Endothelial cell of umbilical vein (primary cell): Measurements from ENCODE around the gene CHST3. TPM values are rescaled to one million over a fixed set of nuclear protein-coding genes. Genes with fewer than 3 reads are reported as not detected.

Experiments used
- BruUV-seq: library from RNA; stranded (reverse); fragments of 400-500 nt; replicated peaks from 2 replicates; lab custom pipeline; 2021; lab: Mats Ljungman, UMichigan
- CTCF ChIA-PET: fragments of 300-600, 350-600 bp; sonication (Branson Sonifier 250); formaldehyde crosslinking; loops from one replicate; lab custom pipeline; 2021; ENCODE audit warnings: antibody characterized with exemption, inconsistent platforms; lab: Charles Lee
- POLR2A ChIA-PET: fragments of 300-600, 350-600 bp; sonication (Branson Sonifier 250); formaldehyde crosslinking; loops from one replicate; lab custom pipeline; 2021; ENCODE audit warnings: antibody characterized with exemption, inconsistent platforms; lab: Charles Lee
- DNase-seq: peaks from one replicate; pipeline ENCODE4 v3.0.0-alpha.2; 2011; ENCODE audit warnings: low read depth, low spot score
- FAIRE-seq: peaks from 2 replicates; lab custom pipeline; 2011; peaks lifted over from hg19 to GRCh38; lab: Jason Lieb, UNC
- H2AFZ ChIP-seq: 2 replicates; pipeline ENCODE4 v1.6.0; 2012; ENCODE audit warnings: low read depth, low read length, control low read depth, inconsistent platforms
- H3K27ac ChIP-seq: 2 replicates; pipeline ENCODE4 v1.5.1; 2011; ENCODE audit warnings: low read depth, mild to moderate bottlenecking, control low read depth, low read length, moderate library complexity; ENCODE audit not compliant: insufficient read depth
- H3K27me3 ChIP-seq, 2 experiments: 2 replicates each; pipeline versions ENCODE4 v1.6.0 to v1.6.1; 2011; ENCODE audit warnings: low read length in 2 of 2, mixed read lengths in 1 of 2; ENCODE audit not compliant: control insufficient read depth in 2 of 2, insufficient read depth in 2 of 2
- H3K36me3 ChIP-seq, 2 experiments: 2 replicates in 1 of 2; 3 replicates in 1 of 2; pipeline ENCODE4 v1.5.1; 2011; ENCODE audit warnings: low read length in 2 of 2, mild to moderate bottlenecking in 1 of 2, moderate library complexity in 1 of 2; ENCODE audit not compliant: control insufficient read depth in 2 of 2, insufficient read depth in 2 of 2; ENCODE audit errors: extremely low read depth in 1 of 2
- H3K4me1 ChIP-seq: 3 replicates; pipeline ENCODE4 v1.5.1; 2011; ENCODE audit warnings: mild to moderate bottlenecking, low read length; ENCODE audit not compliant: control insufficient read depth, insufficient read depth; ENCODE audit errors: extremely low read depth
- H3K4me2 ChIP-seq: 2 replicates; pipeline ENCODE4 v1.6.1; 2011; ENCODE audit warnings: low read length, control low read depth, mixed read lengths; ENCODE audit not compliant: insufficient read depth
- H3K4me3 ChIP-seq, 3 experiments: fragments of 200-600 bp in 1 of 3; sonication (generic), shearing (Covaris generic) in 1 of 3; replicated peaks in 1 of 3; 2 replicates each; pipeline ENCODE4 v1.5.1; 2011 to 2016; ENCODE audit warnings: control low read depth in 3 of 3, low read length in 3 of 3, mild to moderate bottlenecking in 2 of 3, inconsistent platforms in 1 of 3, low read depth in 1 of 3, moderate library complexity in 1 of 3; ENCODE audit not compliant: insufficient read depth in 1 of 3
- H3K79me2 ChIP-seq: 2 replicates; pipeline ENCODE4 v1.6.0; 2012; ENCODE audit warnings: low read length, inconsistent platforms; ENCODE audit not compliant: control insufficient read depth, insufficient read depth
- H3K9ac ChIP-seq: replicated peaks from 2 replicates; pipeline ENCODE3; 2011; ENCODE audit warnings: low read length, control low read depth; ENCODE audit not compliant: insufficient read depth; ENCODE audit errors: extremely low read depth
- H3K9me1 ChIP-seq: replicated peaks from 3 replicates; pipeline ENCODE4 v1.6.0; 2011; ENCODE audit warnings: mild to moderate bottlenecking, low read length; ENCODE audit not compliant: control insufficient read depth, insufficient read depth; ENCODE audit errors: extremely low read depth
- H3K9me3 ChIP-seq: replicated peaks from 2 replicates; pipeline ENCODE4 v1.5.1; 2012; ENCODE audit warnings: low read length, inconsistent platforms; ENCODE audit not compliant: control insufficient read depth, insufficient read depth
- H4K20me1 ChIP-seq: replicated peaks from 2 replicates; pipeline ENCODE3; 2011; ENCODE audit warnings: mild to moderate bottlenecking, low read length; ENCODE audit not compliant: control insufficient read depth, insufficient read depth; ENCODE audit errors: extremely low read depth
- CTCF ChIP-seq, 2 donors: IDR thresholded peaks; 1 replicate in 1 of 2; 2 replicates in 1 of 2; pipeline ENCODE4 v1.5.1; 2011; ENCODE audit warnings: low read length in 2 of 2, mild to moderate bottlenecking in 2 of 2, moderate library complexity in 2 of 2, control low read depth in 1 of 2, inconsistent platforms in 1 of 2, low read depth in 1 of 2; ENCODE audit not compliant: insufficient read depth in 1 of 2; ENCODE audit errors: extremely low read depth in 1 of 2
- EZH2 ChIP-seq: IDR thresholded peaks from 2 replicates; pipeline ENCODE4 v1.6.1; 2012; ENCODE audit warnings: borderline replicate concordance, low read depth, mild to moderate bottlenecking, moderate library complexity, low read length, inconsistent platforms; ENCODE audit not compliant: severe bottlenecking
- FOS ChIP-seq: IDR thresholded peaks from 2 replicates; pipeline ENCODE4 v1.6.1; 2011; ENCODE audit warnings: mild to moderate bottlenecking, low read length, moderate library complexity, borderline replicate concordance; ENCODE audit not compliant: insufficient read depth
- JUN ChIP-seq: IDR thresholded peaks from 2 replicates; pipeline ENCODE4 v1.6.1; 2011; ENCODE audit warnings: borderline replicate concordance, low read depth; ENCODE audit not compliant: insufficient read length, insufficient read depth
- MAX ChIP-seq: IDR thresholded peaks from 2 replicates; pipeline ENCODE4 v1.6.1; 2011; ENCODE audit not compliant: insufficient read depth, insufficient read length
- MYC ChIP-seq: IDR thresholded peaks from one replicate; pipeline ENCODE4 v1.6.1; 2011; ENCODE audit warnings: mild to moderate bottlenecking, low read depth, low read length
- POLR2A ChIP-seq: IDR thresholded peaks from 2 replicates; pipeline ENCODE4 v1.6.1; 2012; ENCODE audit warnings: low read depth, mild to moderate bottlenecking, control low read depth, low read length
- dilution Hi-C: fragments of 300-500 bp; cut with MboI; formaldehyde crosslinking; loops from one replicate; pipeline ENCODE4 v1.15.0; 2019; ENCODE audit warnings: low sequenced_read_pairs; ENCODE audit not compliant: extremely low pct_ligation_motif_present
- intact Hi-C: fragments of 100-400 bp; cut with micrococcal nuclease; formaldehyde crosslinking; loops from one replicate; pipeline ENCODE4 v1.10.0; 2022
- polyA plus RNA-seq, 4 experiments: library from polyadenylated mRNA; depleted of rRNA in 3 of 4; stranded (reverse) in 3 of 4; unstranded in 1 of 4; fragments of >200 nt; gene quantifications; 2 replicates each; pipeline versions ENCODE4 v1.2.1 to v1.2.3, GENCODE V29; 2011 to 2012; ENCODE audit warnings: missing spikeins in 1 of 4
- total RNA-seq: library from RNA; stranded (reverse); gene quantifications from 2 replicates; pipeline ENCODE4 v1.2.3, GENCODE V29; 2021

Gene CHST3
- total and polyA plus RNA-seq, 2 donors (not counting 3 experiments of a cell fraction or from before 2014, with no cell fraction given) = 5.5 to 11.5 TPM

GRCh38 chr10:71923138-71923692, 41.0 kb upstream of the CHST3 start:
- H3K9me1 ChIP-seq = no peaks in the 10 kb centered on the region
- no peaks in the 10 kb centered on the region for H3K9me3 ChIP-seq
- H2AFZ ChIP-seq = no peak overlapping the region
- no peaks in the 10 kb centered on the region for H3K27me3 ChIP-seq
- H3K79me2 ChIP-seq = no peaks in the 10 kb centered on the region
- no peak overlapping the region for H3K9ac ChIP-seq
- no peaks in the 10 kb centered on the region for H4K20me1 ChIP-seq
- no TSS peak for BruUV-seq
- POLR2A ChIA-PET = no interaction called here
- no peaks in the 10 kb centered on the region for H3K4me1 ChIP-seq
- no peak overlapping the region for H3K27ac ChIP-seq
- intact Hi-C loops (no loop called here), dilution Hi-C loops (no loop called here)
- H3K36me3 ChIP-seq = no peaks in the 10 kb centered on the region
- DNase-seq (no peak), FAIRE-seq (no peak)
- CTCF ChIA-PET = interaction anchor here (0.6 to 1.8 kb wide), 2 partner anchors 125 to 604 kb away, joined by 3 to 5 read pairs; no protein-coding TSS in a partner anchor
- H3K4me2 ChIP-seq = no peak overlapping the region
- TF ChIP-seq CTCF (IDR thresholded peaks at IDR 0.05; ENCODE audit: extremely low read depth in 1 of 2, insufficient read depth in 1 of 2, low read depth in 1 of 2, low read length in 2 of 2) (no peak), MAX (no peak), FOS (no peak), MYC (no peak), POLR2A (no peak), JUN (no peak), EZH2 (no peak)
- no peak overlapping the region for H3K4me3 ChIP-seq
